ENCODE measurements around the gene C22orf39. TPM values are rescaled to one million over a fixed set of nuclear protein-coding genes. Genes with fewer than 3 reads are reported as not detected.

Gene C22orf39
- total RNA-seq, 6 experiments from 2014 or later, result 9.8 to 15.7 (median 12.5) TPM

- 84% methylated on average over 6 of the region's 6 CpGs for WGBS (ENCODE audit: insufficient coverage, low coverage, low lambda C conversion rate, missing lambda C conversion rate)
- DNase-seq (peak in 1 of 3 donors; percentile 32), ATAC-seq (peak in 1 of 4 donors; percentile 30)
These were observed 49.3 kb downstream of the C22orf39 start for GRCh38 chr22:19398206-19398605.

GRCh38 chr22:19397734-19398104 lies 49.8 kb downstream of the C22orf39 start:
- H3K4me1 ChIP-seq, result no peaks in the 10 kb centered on the region
- no peaks in the 10 kb centered on the region for H3K9me3 ChIP-seq
- H3K27ac ChIP-seq, result no peak overlapping the region
- no peak overlapping the region for H3K4me3 ChIP-seq
- intact Hi-C loops (cut with DNase I), result no loop called here
- ATAC-seq (no peak), DNase-seq (peak in 1 of 3 donors; percentile 8)
- no peak for TF ChIP-seq POLR2A (IDR thresholded peaks at IDR 0.05)
- TF ChIP-seq, protein P1, sequence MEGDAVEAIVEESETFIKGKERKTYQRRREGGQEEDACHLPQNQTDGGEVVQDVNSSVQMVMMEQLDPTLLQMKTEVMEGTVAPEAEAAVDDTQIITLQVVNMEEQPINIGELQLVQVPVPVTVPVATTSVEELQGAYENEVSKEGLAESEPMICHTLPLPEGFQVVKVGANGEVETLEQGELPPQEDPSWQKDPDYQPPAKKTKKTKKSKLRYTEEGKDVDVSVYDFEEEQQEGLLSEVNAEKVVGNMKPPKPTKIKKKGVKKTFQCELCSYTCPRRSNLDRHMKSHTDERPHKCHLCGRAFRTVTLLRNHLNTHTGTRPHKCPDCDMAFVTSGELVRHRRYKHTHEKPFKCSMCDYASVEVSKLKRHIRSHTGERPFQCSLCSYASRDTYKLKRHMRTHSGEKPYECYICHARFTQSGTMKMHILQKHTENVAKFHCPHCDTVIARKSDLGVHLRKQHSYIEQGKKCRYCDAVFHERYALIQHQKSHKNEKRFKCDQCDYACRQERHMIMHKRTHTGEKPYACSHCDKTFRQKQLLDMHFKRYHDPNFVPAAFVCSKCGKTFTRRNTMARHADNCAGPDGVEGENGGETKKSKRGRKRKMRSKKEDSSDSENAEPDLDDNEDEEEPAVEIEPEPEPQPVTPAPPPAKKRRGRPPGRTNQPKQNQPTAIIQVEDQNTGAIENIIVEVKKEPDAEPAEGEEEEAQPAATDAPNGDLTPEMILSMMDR (IDR thresholded peaks at IDR 0.05), result no peak
- H3K27me3 ChIP-seq, result no peaks in the 10 kb centered on the region
- WGBS (ENCODE audit: insufficient coverage, low coverage, low lambda C conversion rate, missing lambda C conversion rate), result 60% methylated on average over 1 of the region's 3 CpGs
- H3K36me3 ChIP-seq, result peaks cover 0 to 80% (median 22%) of the 10 kb centered on the region in 4 donors

More at GRCh38 chr22:19398206-19398605, 49.3 kb downstream of the C22orf39 start:
- Histone ChIP-seq H3K4me1 (no peaks in the 10 kb centered on the region), H3K27ac (no peak overlapping the region), H3K4me3 (no peak overlapping the region), H3K9me3 (no peaks in the 10 kb centered on the region), H3K27me3 (no peaks in the 10 kb centered on the region), H3K36me3 (peaks cover 0 to 75% (median 20%) of the 10 kb centered on the region in 4 donors)
- no peak for TF ChIP-seq POLR2A (IDR thresholded peaks at IDR 0.05)
- intact Hi-C loops (cut with DNase I), result no loop called here

DNA sequence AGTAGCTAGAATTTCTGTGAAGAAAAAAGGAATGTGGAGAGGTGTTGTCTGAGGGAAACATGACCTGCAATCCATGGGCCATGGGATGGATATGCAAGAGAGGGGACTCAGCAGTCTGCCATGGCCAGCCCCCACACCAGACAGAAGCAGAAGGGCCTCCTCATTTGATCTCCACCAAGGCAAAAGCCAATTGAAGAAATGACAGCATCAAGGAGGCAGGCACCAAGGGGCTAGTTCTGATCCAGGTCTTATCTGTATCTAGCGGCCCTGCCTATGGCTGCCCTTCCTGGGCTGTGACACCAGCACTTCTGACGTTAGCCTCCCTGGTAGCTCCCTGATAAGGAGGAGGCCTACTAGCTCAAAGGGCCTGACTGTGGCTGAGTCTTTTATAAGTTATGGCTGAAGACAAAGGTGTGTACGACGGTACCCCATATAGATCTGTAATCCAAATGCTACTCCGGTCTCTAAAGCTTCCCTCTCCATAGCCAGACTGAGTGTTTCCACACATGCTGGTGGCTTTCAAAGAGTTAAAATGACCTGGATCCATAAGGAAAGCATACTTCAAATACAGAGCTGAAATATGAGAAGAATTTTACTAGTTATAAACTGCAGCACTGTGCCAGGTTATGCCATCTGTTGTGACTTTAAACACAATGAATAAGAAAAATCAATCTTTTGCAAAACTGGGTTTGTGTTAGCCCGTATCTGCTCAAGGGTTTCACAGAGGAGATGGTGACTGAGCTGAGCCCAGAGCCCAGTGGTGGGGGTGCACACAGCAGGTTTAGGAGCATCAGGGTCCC lies 50.4 kb downstream of the C22orf39 start:
- WGBS (ENCODE audit: insufficient coverage, low coverage, low lambda C conversion rate, missing lambda C conversion rate), result 76% methylated on average over 4 of the region's 6 CpGs
- intact Hi-C loops (cut with DNase I), result no loop called here
- TF ChIP-seq, protein P1 (IDR thresholded peaks at IDR 0.05), result no peak
- no peak for TF ChIP-seq POLR2A (IDR thresholded peaks at IDR 0.05)

DNA sequence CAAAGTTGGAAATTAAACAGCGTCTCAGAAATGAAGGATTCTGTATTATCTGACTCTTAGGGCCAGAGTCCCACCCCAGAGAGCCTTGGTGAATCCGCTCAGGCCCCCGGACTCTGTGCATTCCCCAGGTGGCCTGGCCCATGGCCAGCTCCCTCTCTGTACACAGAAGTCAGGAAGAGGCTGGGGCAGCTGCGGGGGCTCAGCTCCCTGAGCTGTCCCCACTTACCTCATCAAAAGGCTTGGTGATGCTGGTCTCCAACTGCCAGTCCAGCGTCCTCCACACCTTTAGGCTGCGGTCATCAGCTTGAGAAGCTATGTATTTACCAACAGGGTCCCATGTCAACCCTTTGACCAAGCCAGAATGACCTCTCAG lies 51.0 kb downstream of the C22orf39 start:
- H3K4me1 ChIP-seq, result no peaks in the 10 kb centered on the region
- intact Hi-C loops (cut with DNase I), result no loop called here
- H3K36me3 ChIP-seq, result peaks cover 0 to 92% (median 27%) of the 10 kb centered on the region in 4 donors
- no peaks in the 10 kb centered on the region for H3K27me3 ChIP-seq
- no peak overlapping the region for H3K4me3 ChIP-seq
- peak in 1 of 3 donors; percentile 37 for DNase-seq
- H3K9me3 ChIP-seq, result no peaks in the 10 kb centered on the region
- H3K27ac ChIP-seq, result no peak overlapping the region
- TF ChIP-seq POLR2A (IDR thresholded peaks at IDR 0.05), result no peak
- TF ChIP-seq, protein P1 (IDR thresholded peaks at IDR 0.05), result no peak
- WGBS (ENCODE audit: insufficient coverage, low coverage, low lambda C conversion rate, missing lambda C conversion rate), result 100% methylated on average over 1 of the region's 6 CpGs
- ATAC-seq, result no peak

More for the DNA sequence above, 50.4 kb downstream of the C22orf39 start:
- Histone ChIP-seq H3K4me3 (no peak overlapping the region), H3K4me1 (no peaks in the 10 kb centered on the region), H3K27ac (no peak overlapping the region), H3K9me3 (no peaks in the 10 kb centered on the region), H3K27me3 (no peaks in the 10 kb centered on the region), H3K36me3 (peaks cover 0 to 86% (median 26%) of the 10 kb centered on the region in 4 donors)
- peak in 1 of 3 donors; percentile 23 for DNase-seq
- ATAC-seq, result peak in 1 of 4 donors; percentile 29

DNA sequence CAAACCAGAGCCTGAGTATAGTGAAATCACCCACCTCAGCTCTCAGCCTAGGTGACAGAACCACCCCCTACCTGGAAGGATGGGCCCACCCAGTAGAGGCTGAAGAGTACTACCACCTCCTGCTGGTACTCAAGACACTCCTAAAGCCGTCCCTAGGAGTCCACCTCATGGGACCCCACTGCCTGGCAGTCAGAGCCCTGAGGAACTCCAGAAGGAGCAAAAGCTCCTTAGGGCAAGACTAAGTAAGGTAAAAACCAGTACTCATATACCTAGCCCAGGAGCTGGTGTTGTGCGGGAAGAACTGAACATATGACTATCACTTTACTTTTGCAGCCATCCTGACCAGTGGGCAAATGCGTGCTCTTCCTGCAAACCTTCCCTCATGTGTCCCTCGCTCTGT lies 52.2 kb downstream of the C22orf39 start:
- no peak for ATAC-seq
- peak in 1 of 3 donors; percentile 17 for DNase-seq
- peaks cover 0 to 89% (median 25%) of the 10 kb centered on the region in 4 donors for H3K36me3 ChIP-seq
- H3K4me1 ChIP-seq, result no peaks in the 10 kb centered on the region
- no peaks in the 10 kb centered on the region for H3K9me3 ChIP-seq
- 100% methylated on average over 3 of the region's 4 CpGs for WGBS (ENCODE audit: insufficient coverage, low coverage, low lambda C conversion rate, missing lambda C conversion rate)
- TF ChIP-seq POLR2A (IDR thresholded peaks at IDR 0.05), result no peak
- no peak overlapping the region for H3K4me3 ChIP-seq
- intact Hi-C loops (cut with DNase I), result no loop called here
- no peak overlapping the region for H3K27ac ChIP-seq
- no peaks in the 10 kb centered on the region for H3K27me3 ChIP-seq
